Measurements from ENCODE around the gene TULP4. TPM values are rescaled to one million over a fixed set of nuclear protein-coding genes. Genes with fewer than 3 reads are reported as not detected.
"Not testable (repeated sequence)": the region's sequence is repeated elsewhere in the genome, so short reads cannot be mapped to it uniquely, and the experiment has no call there.

The TULP4 gene
- total RNA-seq, 1 experiment from 2014 or later = 62.1 TPM

GRCh38 chr6:158293122-158293521 lies 19.1 kb upstream of the TULP4 start:
- DNase-seq (ENCODE audit: low read depth) = no peak

- not testable (repeated sequence) for DNase-seq (ENCODE audit: low read depth)
Measured at GRCh38 chr6:158295976-158296853, 16.1 kb upstream of the TULP4 start.

- DNase-seq (ENCODE audit: low read depth) = not testable (repeated sequence)
Measured at GRCh38 chr6:158296854-158297324, 15.4 kb upstream of the TULP4 start.

DNA sequence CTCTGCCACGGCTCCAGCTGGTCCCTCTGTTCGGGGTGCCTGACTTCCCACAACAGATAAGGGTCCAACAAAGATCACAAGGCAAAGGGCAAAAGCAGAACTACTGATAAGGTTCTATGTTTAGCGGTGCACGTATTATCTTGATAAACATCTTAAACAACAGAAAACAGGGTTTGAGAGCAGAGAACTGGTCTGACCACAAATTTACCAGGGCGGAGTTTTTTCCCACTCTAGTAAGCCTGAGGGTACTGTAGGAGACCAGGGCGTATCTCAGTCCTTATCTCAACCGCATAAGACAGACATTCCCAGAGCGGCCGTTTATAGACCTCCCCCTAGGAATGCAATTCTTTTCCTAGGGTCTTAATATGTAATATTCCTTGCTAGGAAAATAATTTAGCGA lies 14.6 kb upstream of the TULP4 start:
- DNase-seq (ENCODE audit: low read depth) = not testable (repeated sequence)

GRCh38 chr6:158300306-158301143 lies 11.7 kb upstream of the TULP4 start:
- peak; percentile 81 for DNase-seq (ENCODE audit: low read depth)

DNA sequence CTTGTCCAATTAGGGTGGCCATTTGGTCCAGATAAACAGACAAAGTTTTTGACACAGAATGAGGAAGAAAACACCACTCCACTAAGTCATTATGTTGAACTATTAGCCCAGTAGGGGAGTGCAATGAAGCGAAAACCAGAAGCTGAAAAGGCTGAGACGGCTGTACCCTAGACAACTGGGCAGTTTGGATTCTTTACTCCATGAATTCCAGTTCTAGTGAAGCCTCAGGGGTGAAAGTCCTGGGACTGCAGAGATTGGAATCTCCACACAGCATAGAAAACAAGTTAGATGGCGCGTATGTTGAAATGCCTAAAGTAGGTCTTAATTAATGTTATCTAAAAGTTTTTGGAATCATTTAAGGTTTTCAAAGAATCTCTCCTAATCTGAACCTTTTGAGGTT lies 10.7 kb upstream of the TULP4 start:
- not testable (repeated sequence) for DNase-seq (ENCODE audit: low read depth)

- DNase-seq (ENCODE audit: low read depth) = not testable (repeated sequence)
Measured at GRCh38 chr6:158302195-158302796, 10.0 kb upstream of the TULP4 start.

DNA sequence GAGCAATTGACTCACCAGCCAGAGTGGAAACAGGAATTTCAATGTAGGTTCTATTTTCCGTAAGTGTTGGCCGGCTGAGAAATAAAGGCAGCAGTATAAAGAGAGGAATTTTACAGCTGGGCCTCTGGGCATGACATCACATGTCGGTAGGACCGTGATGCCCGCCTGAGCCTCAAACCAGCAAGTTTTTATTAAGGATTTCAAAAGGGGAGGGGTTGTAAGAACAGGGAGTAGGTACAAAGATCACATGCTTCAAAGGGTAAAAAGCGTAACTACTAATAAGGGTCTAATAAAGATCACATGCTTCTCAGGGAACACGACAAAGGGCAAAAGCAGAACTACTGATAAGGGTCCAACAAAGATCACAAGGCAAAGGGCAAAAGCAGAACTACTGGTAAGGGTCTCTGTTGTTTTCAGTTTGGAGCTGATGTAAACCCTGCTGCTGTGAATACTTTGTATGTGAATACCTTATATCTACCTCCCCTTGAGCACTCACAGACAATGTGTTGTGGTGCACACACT lies 9.0 kb upstream of the TULP4 start:
- no peak for DNase-seq (ENCODE audit: low read depth)

- no peak for DNase-seq (ENCODE audit: low read depth)
Measured at GRCh38 chr6:158304254-158304653, 8.0 kb upstream of the TULP4 start.

DNA sequence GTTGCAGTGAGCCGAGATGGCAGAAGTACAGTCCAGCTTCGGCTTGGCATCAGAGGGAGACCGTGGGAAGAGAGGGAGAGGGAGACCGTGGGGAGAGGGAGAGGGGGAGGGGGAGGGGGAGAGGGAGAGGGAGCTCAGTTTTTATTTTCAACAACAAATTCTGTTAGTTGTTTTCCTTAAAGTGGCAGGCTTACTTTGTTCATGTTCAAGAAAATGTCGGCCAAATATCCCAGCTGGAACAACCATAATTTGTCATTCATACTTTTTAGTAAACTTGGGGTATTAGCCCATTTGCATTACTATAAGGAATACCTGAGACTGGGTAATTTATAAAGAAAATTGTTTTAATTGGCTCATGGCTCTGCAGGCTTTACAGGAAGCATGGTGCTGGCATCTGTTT lies 2.5 kb upstream of the TULP4 start:
- DNase-seq (ENCODE audit: low read depth) = no peak

DNA sequence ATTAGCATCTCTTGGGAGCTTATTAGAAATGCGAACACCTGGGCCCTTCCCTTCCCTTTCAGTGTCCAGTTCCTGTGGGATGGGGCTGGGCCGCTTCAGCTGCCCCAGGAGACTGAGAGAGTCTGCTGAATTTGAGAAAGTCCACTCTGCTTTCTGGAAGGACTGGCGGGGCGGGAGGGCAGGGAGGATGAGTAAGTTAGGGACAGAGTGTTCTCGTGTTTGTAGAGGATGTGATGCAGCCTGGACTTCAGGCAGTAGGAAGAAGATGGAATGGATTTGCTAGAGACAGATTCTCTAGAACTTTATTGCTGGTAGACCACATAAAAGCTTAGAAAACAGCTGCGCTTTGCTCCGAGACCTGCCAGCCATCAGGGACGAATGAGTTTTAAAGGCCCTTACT lies 1.1 kb upstream of the TULP4 start:
- no peak for DNase-seq (ENCODE audit: low read depth)

DNA sequence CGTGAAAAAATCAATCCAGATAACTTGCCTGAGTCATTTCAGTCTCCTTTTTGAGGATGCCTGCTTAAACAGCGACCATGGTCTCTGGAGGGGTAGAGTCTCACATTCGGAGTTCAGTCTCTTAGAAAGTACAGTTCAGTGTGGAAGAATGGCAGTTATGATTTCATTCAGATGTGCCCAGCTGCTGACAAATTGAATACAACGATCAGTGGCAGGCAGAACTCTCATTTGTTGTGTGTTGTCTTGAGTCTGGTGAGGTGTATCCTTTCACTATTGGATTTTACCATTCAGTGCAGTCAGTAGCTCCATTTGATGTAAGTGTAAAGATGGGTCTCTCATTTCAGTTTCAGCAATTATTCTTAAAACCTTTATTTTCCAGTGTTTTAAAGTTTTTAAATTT lies 639 bp upstream of the TULP4 start:
- DNase-seq (ENCODE audit: low read depth) = no peak

DNA sequence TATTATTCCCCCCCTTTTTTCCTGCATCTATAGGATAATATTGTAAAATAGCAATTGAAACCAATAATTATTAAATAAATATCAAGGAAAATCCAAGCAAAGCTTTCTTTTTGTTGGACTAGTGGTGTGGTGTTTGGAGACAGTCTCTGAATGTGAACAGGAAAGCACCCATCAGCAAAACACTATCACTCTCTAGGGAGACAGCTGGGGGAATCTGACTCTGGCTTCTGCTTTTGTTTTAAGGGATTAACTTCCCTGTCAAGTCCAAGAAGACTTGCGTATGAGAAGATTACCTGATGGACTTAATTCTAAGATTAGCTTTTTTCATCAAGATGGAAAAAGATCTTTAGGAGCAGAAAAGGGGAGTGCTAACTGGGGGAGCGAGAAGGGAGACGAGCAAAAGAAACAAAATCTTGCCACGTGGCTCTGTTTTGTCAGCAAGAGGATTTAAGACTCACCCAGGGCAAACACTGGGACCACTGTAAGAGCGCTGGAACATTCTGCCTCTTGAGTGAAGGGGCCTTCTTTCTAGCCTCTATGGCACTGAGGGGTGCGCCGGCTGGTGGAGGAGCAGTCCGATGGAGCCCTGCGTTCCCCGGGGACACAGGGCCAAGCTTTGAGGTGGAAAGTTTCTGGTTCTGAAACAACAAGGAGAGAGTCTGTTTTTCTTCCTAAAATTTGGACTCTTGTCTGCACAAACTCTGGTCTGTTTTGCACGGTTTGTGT lies 570 bp downstream of the TULP4 start:
- no peak for DNase-seq (ENCODE audit: low read depth)

GRCh38 chr6:158313989-158314388 lies 1.7 kb downstream of the TULP4 start:
- DNase-seq (ENCODE audit: low read depth) = no peak

DNA sequence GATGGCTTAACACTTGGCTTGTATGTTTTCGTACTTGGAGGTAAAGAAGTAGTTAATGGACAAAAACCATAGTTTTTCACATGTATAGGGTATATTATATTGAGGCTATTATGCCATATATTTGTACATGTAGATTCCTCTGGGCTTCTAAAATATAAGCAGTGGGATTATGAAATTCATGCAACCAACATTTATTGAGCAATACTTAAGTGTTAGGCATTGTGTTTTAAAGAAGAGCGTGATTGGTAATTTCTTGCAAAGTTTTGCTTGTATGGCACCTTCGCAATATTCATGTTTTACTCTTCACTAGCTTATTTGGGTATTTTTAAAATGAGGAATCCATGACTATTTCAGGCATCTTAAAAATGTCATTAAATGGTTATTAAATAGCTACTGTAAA lies 2.5 kb downstream of the TULP4 start:
- DNase-seq (ENCODE audit: low read depth) = no peak

DNA sequence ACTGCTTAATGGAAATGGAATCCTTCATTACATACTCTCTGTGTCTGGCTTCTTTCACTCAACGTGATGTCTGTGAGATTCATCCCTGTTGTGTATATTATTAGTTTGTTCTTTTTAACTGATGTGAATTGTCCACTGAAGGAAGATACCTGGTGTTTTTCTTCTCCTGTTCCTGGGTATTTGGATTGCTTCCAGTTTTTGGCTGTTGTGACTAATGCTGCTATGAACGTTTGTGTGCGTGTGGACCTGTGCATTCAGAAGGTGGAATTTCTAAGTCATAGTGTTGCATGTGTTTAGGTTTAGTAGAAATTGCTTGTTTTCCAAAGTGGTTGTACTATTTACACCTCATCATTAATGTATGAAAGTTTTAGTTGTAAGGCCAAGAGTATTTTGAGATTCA lies 3.8 kb downstream of the TULP4 start:
- DNase-seq (ENCODE audit: low read depth) = peak; percentile 20

DNA sequence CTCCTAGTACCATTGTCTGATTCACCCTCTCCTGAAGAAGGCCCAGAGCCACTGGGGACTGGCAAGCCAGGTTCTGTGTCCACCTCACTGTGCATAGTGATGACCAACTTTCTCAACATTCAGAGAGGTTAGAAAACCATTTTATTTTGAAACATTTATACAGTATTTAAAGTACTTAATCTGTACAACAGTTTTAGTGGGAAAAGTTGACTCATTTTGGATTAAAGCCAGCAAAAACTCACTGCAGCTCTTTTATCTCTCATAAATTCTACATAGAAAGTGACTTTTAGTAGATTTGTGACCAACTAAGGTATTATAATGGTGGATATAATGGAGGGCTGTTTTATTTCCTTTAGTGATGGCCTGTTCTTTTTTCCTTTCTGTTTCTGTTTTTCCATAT lies 9.7 kb downstream of the TULP4 start:
- peak; percentile 56 for DNase-seq (ENCODE audit: low read depth)

- DNase-seq (ENCODE audit: low read depth) = no peak
Measured at GRCh38 chr6:158322400-158322723, 10.1 kb downstream of the TULP4 start.

GRCh38 chr6:158322724-158323560 lies 10.7 kb downstream of the TULP4 start:
- DNase-seq (ENCODE audit: low read depth) = peak; percentile 28

GRCh38 chr6:158323561-158323958 lies 11.3 kb downstream of the TULP4 start:
- DNase-seq (ENCODE audit: low read depth) = no peak

GRCh38 chr6:158324136-158324535 lies 11.9 kb downstream of the TULP4 start:
- peak; percentile 35 for DNase-seq (ENCODE audit: low read depth)
